Measurements from ENCODE around the gene ACACA.

The ACACA gene

DNA sequence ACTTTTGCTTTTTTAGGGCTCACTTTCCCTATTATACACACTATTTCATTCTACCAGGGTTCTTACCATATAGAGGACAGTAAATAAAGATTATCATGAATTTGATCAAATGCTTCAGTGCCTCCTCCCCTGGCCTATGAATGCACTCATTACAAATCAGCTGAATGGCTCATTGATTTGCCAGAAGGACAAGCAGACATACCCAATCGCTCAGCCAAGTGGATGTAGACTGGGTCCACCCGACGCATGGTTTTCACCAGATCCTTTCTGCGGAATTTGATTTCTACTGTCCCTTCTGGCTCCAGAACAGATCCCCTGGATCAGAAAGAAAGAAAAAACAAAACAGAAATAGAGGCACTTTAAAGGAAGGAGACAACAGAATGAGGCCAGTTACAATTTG lies 295.3 kb downstream of the ACACA start:
- no peak for DNase-seq
- CTCF ChIA-PET: no interaction called here
- Mint-ChIP-seq H3K9me3 (no peaks in the 10 kb centered on the region), H3K27me3 (no peaks in the 10 kb centered on the region), H3K36me3 (peaks cover 9% of the 10 kb centered on the region), H3K4me1 (no peaks in the 10 kb centered on the region), H3K27ac (no peak overlapping the region), H3K4me3 (no peak overlapping the region)

- Mint-ChIP-seq H3K4me1 (no peaks in the 10 kb centered on the region), H3K27me3 (no peaks in the 10 kb centered on the region), H3K9me3 (no peaks in the 10 kb centered on the region), H3K4me3 (no peak overlapping the region), H3K36me3 (peaks cover 9% of the 10 kb centered on the region), H3K27ac (no peak overlapping the region)
- CTCF ChIA-PET: no interaction called here
- no peak for DNase-seq
Measured at GRCh38 chr17:37110746-37111145, 295.9 kb downstream of the ACACA start.

- Mint-ChIP-seq H3K36me3 (peaks cover 9% of the 10 kb centered on the region), H3K9me3 (no peaks in the 10 kb centered on the region), H3K4me1 (no peaks in the 10 kb centered on the region), H3K27ac (no peak overlapping the region), H3K4me3 (no peak overlapping the region), H3K27me3 (no peaks in the 10 kb centered on the region)
- no peak for DNase-seq
- CTCF ChIA-PET: no interaction called here
Measured at GRCh38 chr17:37109731-37110710, 296.6 kb downstream of the ACACA start.

- no peaks in the 10 kb centered on the region for H3K9me3 Mint-ChIP-seq
- H3K4me3 Mint-ChIP-seq: no peak overlapping the region
- H3K27ac Mint-ChIP-seq: no peak overlapping the region
- H3K27me3 Mint-ChIP-seq: no peaks in the 10 kb centered on the region
- peaks cover 9% of the 10 kb centered on the region for H3K36me3 Mint-ChIP-seq
- no peak for DNase-seq
- CTCF ChIA-PET: no interaction called here
- H3K4me1 Mint-ChIP-seq: no peaks in the 10 kb centered on the region
Measured at GRCh38 chr17:37109106-37109505, 297.5 kb downstream of the ACACA start.

GRCh38 chr17:37107406-37108083 lies 299.1 kb downstream of the ACACA start:
- H3K36me3 Mint-ChIP-seq: peaks cover 8% of the 10 kb centered on the region
- H3K4me3 Mint-ChIP-seq: no peak overlapping the region
- no peaks in the 10 kb centered on the region for H3K9me3 Mint-ChIP-seq
- H3K4me1 Mint-ChIP-seq: no peaks in the 10 kb centered on the region
- H3K27me3 Mint-ChIP-seq: no peaks in the 10 kb centered on the region
- DNase-seq: no peak
- CTCF ChIA-PET: no interaction called here
- no peak overlapping the region for H3K27ac Mint-ChIP-seq

GRCh38 chr17:37106049-37106448 lies 300.6 kb downstream of the ACACA start:
- peaks cover 4% of the 10 kb centered on the region for H3K36me3 Mint-ChIP-seq
- no peak overlapping the region for H3K27ac Mint-ChIP-seq
- no peaks in the 10 kb centered on the region for H3K9me3 Mint-ChIP-seq
- CTCF ChIA-PET: no interaction called here
- no peak overlapping the region for H3K4me3 Mint-ChIP-seq
- H3K27me3 Mint-ChIP-seq: no peaks in the 10 kb centered on the region
- H3K4me1 Mint-ChIP-seq: no peaks in the 10 kb centered on the region
- no peak for DNase-seq

- no peak overlapping the region for H3K27ac Mint-ChIP-seq
- H3K9me3 Mint-ChIP-seq: no peaks in the 10 kb centered on the region
- no peaks in the 10 kb centered on the region for H3K4me1 Mint-ChIP-seq
- no peak for DNase-seq
- CTCF ChIA-PET: no interaction called here
- peaks cover 1% of the 10 kb centered on the region for H3K36me3 Mint-ChIP-seq
- H3K27me3 Mint-ChIP-seq: no peaks in the 10 kb centered on the region
- no peak overlapping the region for H3K4me3 Mint-ChIP-seq
Measured at GRCh38 chr17:37103231-37103630, 303.4 kb downstream of the ACACA start.

- Mint-ChIP-seq H3K4me3 (no peak overlapping the region), H3K36me3 (peaks cover 14% of the 10 kb centered on the region), H3K4me1 (no peaks in the 10 kb centered on the region), H3K27me3 (no peaks in the 10 kb centered on the region), H3K9me3 (no peaks in the 10 kb centered on the region), H3K27ac (no peak overlapping the region)
- CTCF ChIA-PET: no interaction called here
- no peak for DNase-seq
Measured at GRCh38 chr17:37101306-37101705, 305.3 kb downstream of the ACACA start.

DNA sequence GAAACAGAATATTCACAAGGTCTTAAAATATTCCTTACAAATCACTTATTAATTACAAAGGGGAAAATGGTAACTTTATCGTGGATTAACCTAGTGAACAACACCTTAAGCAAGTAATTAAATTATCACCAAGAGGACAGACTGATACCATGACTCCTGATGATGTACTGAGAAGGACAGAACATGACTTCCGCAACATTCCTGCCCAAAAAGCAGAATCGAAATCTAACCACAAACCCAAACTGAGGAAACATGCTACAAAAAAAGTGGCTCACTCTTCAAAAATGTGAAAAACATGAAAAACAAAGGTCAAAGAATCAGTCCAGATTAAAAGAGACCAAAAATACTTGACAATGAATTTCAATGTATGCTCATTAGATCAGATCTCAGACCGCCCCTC lies 306.4 kb downstream of the ACACA start:
- CTCF ChIA-PET: no interaction called here
- Mint-ChIP-seq H3K36me3 (peaks cover 23% of the 10 kb centered on the region), H3K27me3 (no peaks in the 10 kb centered on the region), H3K4me3 (no peak overlapping the region), H3K4me1 (no peaks in the 10 kb centered on the region), H3K27ac (no peak overlapping the region), H3K9me3 (no peaks in the 10 kb centered on the region)
- DNase-seq: no peak

- DNase-seq: no peak
- Mint-ChIP-seq H3K4me1 (no peaks in the 10 kb centered on the region), H3K27me3 (no peaks in the 10 kb centered on the region), H3K4me3 (no peak overlapping the region), H3K36me3 (peaks cover 26% of the 10 kb centered on the region), H3K9me3 (no peaks in the 10 kb centered on the region), H3K27ac (no peak overlapping the region)
- CTCF ChIA-PET: no interaction called here
Measured at GRCh38 chr17:37098910-37099664, 307.5 kb downstream of the ACACA start.

- DNase-seq: no peak
- no peak overlapping the region for H3K27ac Mint-ChIP-seq
- CTCF ChIA-PET: no interaction called here
- no peaks in the 10 kb centered on the region for H3K9me3 Mint-ChIP-seq
- no peaks in the 10 kb centered on the region for H3K4me1 Mint-ChIP-seq
- H3K36me3 Mint-ChIP-seq: peaks cover 27% of the 10 kb centered on the region
- H3K27me3 Mint-ChIP-seq: no peaks in the 10 kb centered on the region
- no peak overlapping the region for H3K4me3 Mint-ChIP-seq
Measured at GRCh38 chr17:37098152-37098551, 308.5 kb downstream of the ACACA start.

DNA sequence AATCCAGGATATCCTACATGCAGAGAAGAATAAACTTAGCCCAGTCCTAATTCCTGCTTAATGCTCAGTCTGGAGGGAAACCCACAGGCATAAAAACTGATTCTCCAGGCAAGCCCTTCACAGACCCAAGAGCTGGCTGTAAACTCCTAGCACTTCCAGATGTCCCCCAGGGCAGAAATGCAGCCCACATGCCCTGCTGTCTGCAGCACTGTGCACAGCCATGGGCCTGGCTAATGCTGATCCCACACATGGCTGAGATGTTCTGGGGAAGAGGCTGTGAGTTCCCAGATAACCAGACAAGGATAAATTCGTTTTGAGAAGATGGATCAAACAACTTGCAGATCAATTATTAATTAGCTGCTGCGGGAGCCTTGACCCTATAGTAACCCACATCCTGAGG lies 309.5 kb downstream of the ACACA start:
- Mint-ChIP-seq H3K9me3 (no peaks in the 10 kb centered on the region), H3K27ac (no peak overlapping the region), H3K4me1 (peaks cover 1% of the 10 kb centered on the region), H3K4me3 (no peak overlapping the region), H3K27me3 (no peaks in the 10 kb centered on the region), H3K36me3 (peaks cover 30% of the 10 kb centered on the region)
- CTCF ChIA-PET: interaction anchor here (0.9 kb wide), 1 partner anchor 143 kb away, joined by 3 read pairs; no protein-coding TSS in a partner anchor
- DNase-seq: no peak

DNA sequence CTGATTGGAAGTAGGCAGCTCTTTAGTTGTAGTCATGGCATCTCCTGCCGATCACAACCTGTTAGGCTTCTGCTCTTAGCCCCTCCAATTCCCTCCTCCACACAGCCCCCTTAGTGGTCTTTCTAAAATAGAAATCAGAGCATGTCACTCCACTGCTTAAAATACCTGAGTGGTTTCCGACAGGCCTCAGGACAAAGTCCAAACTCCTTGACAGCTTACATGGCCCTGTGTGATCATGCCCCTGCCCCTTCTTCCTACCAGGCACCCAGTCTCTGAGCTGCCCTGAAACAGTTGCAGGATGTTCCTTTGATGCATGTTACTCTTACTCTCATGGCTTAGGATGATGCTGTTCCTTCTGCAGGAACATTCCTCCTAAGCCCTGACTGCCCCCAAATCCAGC lies 310.6 kb downstream of the ACACA start:
- no peak for DNase-seq
- H3K27me3 Mint-ChIP-seq: no peaks in the 10 kb centered on the region
- CTCF ChIA-PET: interaction anchor here (1.1 kb wide), 1 partner anchor 48 kb away, joined by 3 read pairs; no protein-coding TSS in a partner anchor
- peaks cover 9% of the 10 kb centered on the region for H3K4me1 Mint-ChIP-seq
- no peak overlapping the region for H3K4me3 Mint-ChIP-seq
- H3K27ac Mint-ChIP-seq: no peak overlapping the region
- H3K36me3 Mint-ChIP-seq: peaks cover 28% of the 10 kb centered on the region
- no peaks in the 10 kb centered on the region for H3K9me3 Mint-ChIP-seq

DNA sequence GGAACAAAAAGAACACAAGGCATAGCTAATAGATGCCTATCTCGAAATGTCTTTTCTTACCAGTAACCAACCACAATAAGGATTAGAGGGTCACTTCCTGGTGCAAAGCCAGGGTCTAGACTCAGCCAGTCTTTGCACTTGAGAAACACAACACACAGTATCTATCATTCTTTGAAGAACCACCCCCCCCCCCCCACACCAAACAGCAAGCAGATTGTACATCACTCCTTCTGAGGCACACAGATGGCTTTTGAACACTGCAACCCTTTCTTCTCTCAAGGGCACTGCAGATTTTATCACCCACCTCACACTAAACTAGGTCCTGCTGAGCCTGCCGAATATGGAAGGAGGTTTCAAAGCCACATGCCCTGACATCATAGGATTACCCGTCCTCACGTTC lies 312.2 kb downstream of the ACACA start:
- Mint-ChIP-seq H3K27me3 (no peaks in the 10 kb centered on the region), H3K4me1 (peaks cover 25% of the 10 kb centered on the region), H3K27ac (no peak overlapping the region), H3K9me3 (no peaks in the 10 kb centered on the region), H3K36me3 (peaks cover 34% of the 10 kb centered on the region), H3K4me3 (no peak overlapping the region)
- CTCF ChIA-PET: no interaction called here
- no peak for DNase-seq
